Activated CD8-positive, alpha-beta memory T cell treated with anti-CD3 and anti-CD28 coated beads for 36 hours (primary cell): ENCODE data around the gene SEC14L1. TPM values are rescaled to one million over a fixed set of nuclear protein-coding genes. Genes with fewer than 3 reads are reported as not detected.
"Not testable (repeated sequence)": the region's sequence is repeated elsewhere in the genome, so short reads cannot be mapped to it uniquely, and the experiment has no call there.

Experiments used
- CTCF ChIA-PET: fragments of 350-600 bp; sonication (Branson Sonifier 250); formaldehyde crosslinking; loops from one replicate; lab custom pipeline; 2021; ENCODE audit warnings: antibody characterized with exemption; lab: Charles Lee
- POLR2A ChIA-PET: fragments of 350-600 bp; sonication (Branson Sonifier 250); formaldehyde crosslinking; loops from one replicate; lab custom pipeline; 2021; ENCODE audit warnings: antibody characterized with exemption; lab: Charles Lee
- total RNA-seq, 2 experiments: library from RNA; stranded (reverse); gene quantifications; one replicate each; pipeline ENCODE4 v1.2.3, GENCODE V29; 2021

SEC14L1 gene
- total RNA-seq: 10 to 100 TPM; 66.1 to 73.4 TPM

- CTCF ChIA-PET: interaction anchor here (0.6 to 2.1 kb wide), 6 partner anchors 33 to 62 kb away, joined by 3 to 7 read pairs (median 4); no protein-coding TSS in a partner anchor
These were observed at the start of gene SEC14L1 for GRCh38 chr17:77140878-77141767. Gene SEC14L1, plus strand, starts transcription at chr17:77140969. Its CDS starts 2,628 bp downstream, at chr17:77143597.

GRCh38 chr17:77092025-77092424 is 48.7 kb upstream of the SEC14L1 start:
- CTCF ChIA-PET: no interaction called here
- POLR2A ChIA-PET: no interaction called here

More at GRCh38 chr17:77140878-77141767, at the start of gene SEC14L1:
- POLR2A ChIA-PET: interaction anchor here (1.4 to 3.1 kb wide), 5 partner anchors 12 to 52 kb away, joined by 3 to 28 read pairs (median 24); no protein-coding TSS in a partner anchor

GRCh38 chr17:77095461-77095860 is 45.3 kb upstream of the SEC14L1 start:
- CTCF ChIA-PET: interaction anchor here (0.9 to 1.2 kb wide), 3 partner anchors 9 to 152 kb away, joined by 3 read pairs; partner anchors contain the start of gene SEC14L1
- POLR2A ChIA-PET: interaction anchor here (0.6 kb wide), 1 partner anchor 73 kb away, joined by 5 read pairs; no protein-coding TSS in a partner anchor

GRCh38 chr17:77096570-77097214 is 44.1 kb upstream of the SEC14L1 start:
- ChIA-PET CTCF (interaction anchor here (0.7 to 1.1 kb wide), 2 partner anchors 10 to 44 kb away, joined by 3 read pairs; partner anchors contain the start of gene SEC14L1), POLR2A (no interaction called here)

DNA sequence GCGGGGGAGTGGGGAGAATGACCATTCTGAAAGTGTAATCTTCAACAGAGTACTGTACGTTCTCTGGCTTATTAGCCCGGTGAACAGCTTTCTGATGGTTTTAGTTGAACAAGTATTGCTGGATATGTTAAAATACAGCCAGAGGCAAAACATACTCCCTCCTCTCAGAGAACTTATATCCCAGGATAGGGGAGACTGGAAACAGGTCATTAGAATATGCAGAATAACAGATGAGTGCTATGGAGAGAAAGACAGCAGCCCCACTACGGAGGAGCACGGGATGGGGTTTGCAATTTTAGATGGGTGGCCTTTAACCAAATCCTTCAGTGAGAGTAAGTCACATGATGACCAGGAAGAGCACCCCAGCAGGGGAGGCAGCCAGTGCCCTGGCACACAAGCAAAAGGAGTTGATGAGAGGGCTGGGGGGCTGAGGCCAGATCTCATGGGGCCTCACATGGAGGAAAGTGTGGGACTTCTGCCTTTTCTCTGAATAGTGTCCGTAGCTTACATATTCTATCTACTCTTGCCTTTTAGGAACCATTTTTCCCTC is 43.1 kb upstream of the SEC14L1 start:
- ChIA-PET POLR2A (no interaction called here), CTCF (no interaction called here)

DNA sequence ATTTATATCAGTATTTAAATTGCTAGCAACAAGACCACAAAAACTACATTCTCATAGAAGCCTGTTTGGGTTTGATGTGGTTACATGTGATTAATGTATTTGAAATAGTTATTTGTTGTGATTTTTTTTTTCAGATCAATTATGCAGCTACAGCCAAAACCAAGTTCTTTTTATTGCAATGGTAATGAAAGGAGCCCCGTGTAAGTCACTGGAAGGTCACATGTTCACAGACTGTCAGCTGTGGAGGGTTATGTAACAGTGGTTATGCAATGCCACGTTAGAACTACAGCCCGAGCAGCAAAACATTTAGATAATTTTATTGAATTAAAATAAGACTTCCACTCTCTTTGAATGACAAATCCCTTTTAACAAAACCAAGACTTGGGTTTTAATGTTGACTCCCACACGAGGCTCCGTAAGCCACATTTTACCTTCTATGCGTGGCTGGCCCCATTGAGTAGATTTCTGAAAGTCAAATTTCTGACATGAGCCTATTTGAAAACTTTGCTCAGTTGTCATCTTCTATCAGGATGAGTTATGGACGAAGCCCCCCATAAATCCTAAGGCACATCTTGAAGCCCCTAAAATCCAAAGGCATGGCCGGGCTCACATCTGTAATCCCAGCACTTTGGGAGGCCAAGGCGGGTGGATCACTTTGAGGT is 41.8 kb upstream of the SEC14L1 start:
- CTCF ChIA-PET: no interaction called here
- POLR2A ChIA-PET: no interaction called here

DNA sequence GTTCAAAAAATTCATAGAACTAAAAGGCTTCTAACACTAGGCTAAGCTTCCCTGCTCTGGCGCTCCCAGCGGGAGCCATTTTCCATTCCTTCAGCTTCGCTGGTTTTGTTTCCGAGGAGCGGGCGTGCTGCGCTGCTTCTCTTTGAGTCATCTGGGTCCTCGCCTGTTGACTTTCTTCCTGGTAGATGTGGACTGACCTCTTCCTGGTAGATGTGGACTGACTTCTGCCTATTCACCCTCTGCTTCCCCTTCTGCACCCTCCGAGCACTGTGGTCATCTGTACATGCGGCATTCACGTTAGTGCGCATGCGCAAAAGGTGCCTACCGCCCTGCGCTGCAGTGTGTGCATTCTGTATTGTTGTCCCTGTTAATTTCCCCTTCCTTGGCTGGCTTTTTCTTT is 40.8 kb upstream of the SEC14L1 start:
- POLR2A ChIA-PET: no interaction called here
- CTCF ChIA-PET: no interaction called here

DNA sequence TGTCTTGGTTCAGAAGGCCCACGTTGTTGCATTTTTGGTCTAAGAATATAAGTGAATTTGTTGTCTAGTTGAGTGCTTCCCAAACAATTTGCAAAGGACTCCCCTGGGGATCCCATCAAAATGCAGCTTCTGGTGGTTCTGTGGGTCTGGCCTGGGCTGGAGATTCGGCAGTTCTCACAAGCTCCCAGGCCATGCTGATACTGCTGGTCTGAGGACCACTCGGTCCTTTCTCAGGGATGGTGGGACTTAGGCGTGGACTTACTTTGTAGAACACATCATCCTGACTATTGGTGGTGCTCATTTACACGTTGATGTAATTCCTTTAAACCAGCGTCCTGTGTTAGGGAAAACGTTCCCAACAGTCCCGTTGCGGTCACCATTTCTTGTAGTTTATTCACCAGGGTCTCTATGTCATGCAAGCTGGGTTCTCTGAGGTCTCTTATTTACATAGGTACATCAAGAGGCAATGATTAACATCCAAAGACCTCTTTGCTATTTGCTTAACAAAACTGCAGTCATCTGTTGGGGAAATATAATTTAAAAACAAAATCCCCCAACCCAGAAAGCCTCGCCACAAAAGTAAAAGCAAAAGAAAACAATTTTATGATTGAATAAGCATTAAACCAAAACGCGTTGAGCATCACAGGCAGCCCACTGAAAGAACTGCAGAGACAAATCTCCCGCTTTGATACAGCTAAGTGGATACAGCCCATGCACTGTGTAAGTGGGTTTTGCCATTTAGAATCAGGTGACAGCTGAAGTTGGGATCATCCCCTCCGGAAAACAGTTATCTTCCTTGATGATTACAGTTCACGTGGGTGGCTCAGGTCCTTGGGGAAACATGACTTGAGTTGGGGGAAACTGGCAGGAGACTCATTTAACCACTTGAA is 39.0 kb upstream of the SEC14L1 start:
- POLR2A ChIA-PET: no interaction called here
- CTCF ChIA-PET: interaction anchor here (0.8 to 0.9 kb wide), 2 partner anchors 13 to 40 kb away, joined by 3 to 4 read pairs; no protein-coding TSS in a partner anchor

DNA sequence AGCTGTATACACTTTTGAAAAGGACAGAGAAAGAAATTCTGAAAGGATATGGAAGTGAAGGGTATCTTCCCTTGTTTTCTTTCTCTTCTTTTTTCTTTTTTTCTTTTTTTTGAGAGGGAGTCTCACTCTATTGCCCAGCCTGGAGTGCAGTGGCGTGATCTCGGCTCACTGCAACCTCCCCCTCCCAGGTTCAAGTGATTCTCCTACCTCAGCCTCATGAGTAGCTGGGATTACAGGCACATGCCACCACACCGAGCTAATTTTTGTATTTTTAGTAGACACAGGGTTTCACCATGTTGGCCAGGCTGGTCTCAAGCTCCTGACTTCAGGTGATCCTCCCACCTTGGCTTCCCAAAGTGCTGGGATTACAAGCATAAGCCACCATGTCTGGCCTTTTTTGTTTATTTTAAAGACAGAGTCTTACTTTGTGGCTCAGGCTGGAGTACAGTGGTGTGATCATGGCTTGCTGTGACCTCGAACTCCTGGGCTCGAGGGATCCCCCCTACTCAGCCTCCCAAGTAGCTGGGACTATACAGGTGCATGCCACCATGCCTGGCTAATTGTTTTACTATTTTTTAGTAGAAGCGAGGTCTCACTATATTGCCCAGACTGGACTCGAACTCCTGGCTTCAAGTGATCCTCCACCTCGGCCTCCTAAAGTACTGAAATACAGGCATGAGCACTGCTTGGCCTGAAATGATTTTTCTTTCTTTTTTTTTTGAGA is 38.2 kb upstream of the SEC14L1 start:
- CTCF ChIA-PET, POLR2A ChIA-PET: not testable (repeated sequence)

DNA sequence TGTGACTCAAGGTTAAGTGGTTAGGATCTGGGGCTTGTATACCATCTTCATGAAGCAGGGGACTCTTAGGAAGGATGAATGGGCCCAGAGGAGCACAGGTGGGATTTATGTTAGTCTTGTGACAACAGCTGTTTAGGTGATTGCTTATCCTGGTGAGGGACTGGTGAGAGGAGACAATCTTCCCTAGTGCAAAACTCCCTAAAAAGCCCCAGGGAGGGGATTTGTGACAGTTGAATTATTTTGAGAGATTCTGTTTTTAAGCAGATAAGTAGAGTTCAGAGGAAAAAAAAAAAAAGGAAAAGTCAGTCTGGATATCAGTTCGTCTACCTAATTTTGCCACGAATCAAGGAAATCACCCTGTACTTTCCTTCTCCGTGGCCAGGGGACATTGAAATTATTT is 35.1 kb upstream of the SEC14L1 start:
- CTCF ChIA-PET: interaction anchor here (1.2 kb wide), 1 partner anchor 16 kb away, joined by 4 read pairs; no protein-coding TSS in a partner anchor
- POLR2A ChIA-PET: interaction anchor here (2.8 kb wide), 1 partner anchor 35 kb away, joined by 26 read pairs; the partner anchor contains the start of gene SEC14L1

GRCh38 chr17:77106874-77107358 is 33.9 kb upstream of the SEC14L1 start:
- CTCF ChIA-PET: interaction anchor here (0.6 to 1.4 kb wide), 6 partner anchors 10 to 162 kb away, joined by 3 to 4 read pairs (median 3); no protein-coding TSS in a partner anchor

GRCh38 chr17:77107506-77108433 is 33.0 kb upstream of the SEC14L1 start:
- CTCF ChIA-PET: interaction anchor here (0.7 to 1.4 kb wide), 6 partner anchors 11 to 145 kb away, joined by 3 to 7 read pairs (median 3); partner anchors contain the start of gene SEC14L1
- POLR2A ChIA-PET: interaction anchor here (0.6 to 2.8 kb wide), 3 partner anchors 20 to 370 kb away, joined by 5 to 26 read pairs (median 6); partner anchors contain the start of genes MFSD11 and SEC14L1

More at GRCh38 chr17:77106874-77107358, 33.9 kb upstream of the SEC14L1 start:
- POLR2A ChIA-PET: interaction anchor here (2.8 kb wide), 1 partner anchor 34 kb away, joined by 26 read pairs; the partner anchor contains the start of gene SEC14L1

DNA sequence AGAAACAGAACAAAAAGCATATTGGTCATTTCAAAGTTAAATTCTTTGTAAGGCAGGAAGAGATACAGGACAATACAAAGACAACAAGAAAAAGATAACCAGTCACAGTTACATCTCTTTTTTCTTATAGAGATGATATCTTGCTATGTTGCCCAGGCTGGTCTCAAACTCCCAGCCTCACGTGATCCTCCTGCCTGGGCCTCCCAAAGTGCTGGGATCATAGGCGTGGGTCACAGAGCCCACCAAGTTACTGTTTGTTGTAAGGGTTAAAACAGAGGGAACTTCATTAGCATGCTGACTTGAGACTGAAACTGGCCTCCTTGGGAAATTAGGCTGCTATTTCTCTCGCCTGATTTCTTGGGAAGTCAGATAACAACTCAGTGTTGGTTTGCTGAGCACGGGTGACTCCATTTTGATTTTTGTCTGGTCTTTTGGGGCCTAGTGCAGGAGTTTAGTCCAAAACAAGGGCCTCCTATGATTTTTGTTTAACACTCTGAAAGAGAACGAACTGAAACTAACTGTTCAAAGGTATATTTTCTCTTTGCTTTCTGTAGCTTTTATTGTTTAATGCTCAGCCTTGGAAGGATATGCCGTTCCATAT is 31.5 kb upstream of the SEC14L1 start:
- ChIA-PET CTCF (interaction anchor here (0.6 to 0.7 kb wide), 2 partner anchors 19 to 182 kb away, joined by 3 to 5 read pairs; no protein-coding TSS in a partner anchor), POLR2A (interaction anchor here (0.7 to 1.6 kb wide), 2 partner anchors 19 to 107 kb away, joined by 4 to 5 read pairs; no protein-coding TSS in a partner anchor)

- CTCF ChIA-PET: no interaction called here
- POLR2A ChIA-PET: no interaction called here
These were observed 30.9 kb upstream of the SEC14L1 start for GRCh38 chr17:77109764-77110359.
